Suprapubic skin (tissue), 4 donors: ENCODE measurements around the gene GUCD1. TPM values are rescaled to one million over a fixed set of nuclear protein-coding genes. Genes with fewer than 3 reads are reported as not detected.

Source experiments
- DNase-seq, 2 donors: peaks; one replicate each; pipeline ENCODE4 v3.0.0-alpha.2; 2019; ENCODE audit warnings: low spot score in 2 of 2
- H3K27ac ChIP-seq: fragments of 200-600 bp; sonication (generic); one replicate; pipeline ENCODE4 v1.5.1; 2019
- H3K27me3 ChIP-seq: fragments of 200-600 bp; sonication (generic); one replicate; pipeline ENCODE4 v1.5.1; 2019
- H3K36me3 ChIP-seq: fragments of 200-600 bp; sonication (generic); one replicate; pipeline ENCODE4 v1.5.1; 2019
- H3K4me1 ChIP-seq: fragments of 200-600 bp; sonication (generic); one replicate; pipeline ENCODE4 v1.5.1; 2019
- H3K4me3 ChIP-seq: fragments of 200-600 bp; sonication (generic); one replicate; pipeline ENCODE4 v1.5.1; 2019; ENCODE audit warnings: mild to moderate bottlenecking
- H3K9me3 ChIP-seq: fragments of 200-600 bp; sonication (generic); one replicate; pipeline ENCODE4 v1.5.1; 2019
- EP300 ChIP-seq: sonication (generic); formaldehyde crosslinking; IDR thresholded peaks from one replicate; pipeline ENCODE4 v1.6.1; 2017; ENCODE audit warnings: antibody characterized with exemption
- POLR2A ChIP-seq, 2 donors: fragments of 450-650 bp; IDR thresholded peaks; one replicate each; pipeline ENCODE4 v1.6.1; 2017; ENCODE audit warnings: antibody characterized with exemption in 2 of 2, mild to moderate bottlenecking in 2 of 2, moderate library complexity in 2 of 2
- POLR2AphosphoS5 ChIP-seq, 3 donors: sonication (generic); formaldehyde crosslinking; IDR thresholded peaks; one replicate each; pipeline ENCODE4 v1.6.1; 2017; ENCODE audit warnings: antibody characterized with exemption in 3 of 3
- WGBS: methylation state at CpG from one replicate; pipeline ENCODE4 v1.1.5; 2018; 5-methylcytosine and 5-hydroxymethylcytosine counted together
- total RNA-seq, 4 donors: library from RNA; depleted of rRNA; stranded (reverse); fragments of >200 nt; gene quantifications; one replicate each; pipeline ENCODE4 v1.1.0, GENCODE V29; 2016
- TF ChIP-seq, protein P1 (sequence below), 2 donors: fragments of 200-600 bp in 1 of 2; fragments of 450-650 bp in 1 of 2; sonication (generic) in 1 of 2; IDR thresholded peaks; one replicate each; pipeline ENCODE4 v1.5.1; 2016 to 2019; ENCODE audit warnings: antibody characterized with exemption in 2 of 2, mild to moderate bottlenecking in 1 of 2, moderate library complexity in 1 of 2

Gene GUCD1
- total RNA-seq, 4 donors from 2014 or later, result 75.2 to 97.5 (median 93.0) TPM

DNA sequence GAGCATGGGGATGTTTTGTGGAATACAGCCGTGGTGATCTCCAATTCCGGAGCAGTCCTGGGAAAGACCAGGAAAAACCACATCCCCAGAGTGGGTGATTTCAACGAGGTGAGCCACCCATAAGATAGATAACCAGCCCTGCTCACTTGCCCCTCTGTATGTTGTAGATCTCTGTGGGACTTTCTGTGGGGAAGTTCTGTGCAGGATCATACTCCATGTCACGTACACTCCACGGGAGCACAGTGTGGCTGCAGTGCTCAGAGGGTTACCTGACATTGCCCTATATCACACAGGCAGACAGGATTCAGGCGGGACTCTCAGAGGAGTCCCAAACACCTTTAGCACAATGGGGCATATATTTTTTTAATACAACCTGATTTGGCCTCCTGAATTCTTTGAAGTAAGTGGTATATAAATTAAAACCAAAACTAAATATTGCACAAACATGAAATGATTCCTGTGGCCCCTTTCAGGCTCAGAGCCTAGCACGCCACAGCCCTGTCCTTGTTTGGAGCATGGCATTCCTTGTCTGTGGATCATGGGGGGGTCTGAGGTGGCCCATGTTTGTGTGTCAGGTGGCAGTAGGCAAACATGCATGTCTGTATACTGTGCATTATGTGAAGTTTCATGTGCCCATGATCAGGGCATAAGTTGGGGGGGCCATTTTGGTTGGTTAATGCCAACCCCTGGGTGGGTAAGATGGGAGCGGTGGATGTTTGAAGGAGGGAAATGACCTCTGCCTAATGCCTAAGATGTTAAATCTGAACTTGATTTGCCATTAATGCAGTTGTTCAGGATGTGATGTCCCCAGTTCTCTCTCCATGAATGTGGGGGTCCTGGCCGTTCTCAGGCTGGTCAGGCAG, 41.3 kb downstream of the GUCD1 start:
- WGBS, result 88% methylated on average over 9 of the region's 9 CpGs

GRCh38 chr22:24512043-24512442, 42.9 kb downstream of the GUCD1 start:
- Histone ChIP-seq H3K27me3 (peaks cover 4% of the 10 kb centered on the region), H3K9me3 (no peaks in the 10 kb centered on the region), H3K4me1 (peaks cover 24% of the 10 kb centered on the region), H3K36me3 (no peaks in the 10 kb centered on the region), H3K4me3 (no peak overlapping the region), H3K27ac (no peak overlapping the region)
- DNase-seq, result no peak
- WGBS, result 58% methylated on average over 3 of the region's 3 CpGs
- TF ChIP-seq POLR2A (IDR thresholded peaks at IDR 0.05) (no peak), POLR2AphosphoS5 (IDR thresholded peaks at IDR 0.05) (no peak), EP300 (no peak)
- TF ChIP-seq, protein P1, sequence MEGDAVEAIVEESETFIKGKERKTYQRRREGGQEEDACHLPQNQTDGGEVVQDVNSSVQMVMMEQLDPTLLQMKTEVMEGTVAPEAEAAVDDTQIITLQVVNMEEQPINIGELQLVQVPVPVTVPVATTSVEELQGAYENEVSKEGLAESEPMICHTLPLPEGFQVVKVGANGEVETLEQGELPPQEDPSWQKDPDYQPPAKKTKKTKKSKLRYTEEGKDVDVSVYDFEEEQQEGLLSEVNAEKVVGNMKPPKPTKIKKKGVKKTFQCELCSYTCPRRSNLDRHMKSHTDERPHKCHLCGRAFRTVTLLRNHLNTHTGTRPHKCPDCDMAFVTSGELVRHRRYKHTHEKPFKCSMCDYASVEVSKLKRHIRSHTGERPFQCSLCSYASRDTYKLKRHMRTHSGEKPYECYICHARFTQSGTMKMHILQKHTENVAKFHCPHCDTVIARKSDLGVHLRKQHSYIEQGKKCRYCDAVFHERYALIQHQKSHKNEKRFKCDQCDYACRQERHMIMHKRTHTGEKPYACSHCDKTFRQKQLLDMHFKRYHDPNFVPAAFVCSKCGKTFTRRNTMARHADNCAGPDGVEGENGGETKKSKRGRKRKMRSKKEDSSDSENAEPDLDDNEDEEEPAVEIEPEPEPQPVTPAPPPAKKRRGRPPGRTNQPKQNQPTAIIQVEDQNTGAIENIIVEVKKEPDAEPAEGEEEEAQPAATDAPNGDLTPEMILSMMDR (IDR thresholded peaks at IDR 0.05), result no peak

More for the DNA sequence above, 41.3 kb downstream of the GUCD1 start:
- H3K4me3 ChIP-seq, result no peak overlapping the region
- H3K27ac ChIP-seq, result no peak overlapping the region
- H3K9me3 ChIP-seq, result no peaks in the 10 kb centered on the region
- no peaks in the 10 kb centered on the region for H3K27me3 ChIP-seq
- H3K4me1 ChIP-seq, result peaks cover 21% of the 10 kb centered on the region
- DNase-seq, result no peak
- H3K36me3 ChIP-seq, result no peaks in the 10 kb centered on the region
- TF ChIP-seq POLR2A (IDR thresholded peaks at IDR 0.05) (no peak), POLR2AphosphoS5 (IDR thresholded peaks at IDR 0.05) (no peak)

DNA sequence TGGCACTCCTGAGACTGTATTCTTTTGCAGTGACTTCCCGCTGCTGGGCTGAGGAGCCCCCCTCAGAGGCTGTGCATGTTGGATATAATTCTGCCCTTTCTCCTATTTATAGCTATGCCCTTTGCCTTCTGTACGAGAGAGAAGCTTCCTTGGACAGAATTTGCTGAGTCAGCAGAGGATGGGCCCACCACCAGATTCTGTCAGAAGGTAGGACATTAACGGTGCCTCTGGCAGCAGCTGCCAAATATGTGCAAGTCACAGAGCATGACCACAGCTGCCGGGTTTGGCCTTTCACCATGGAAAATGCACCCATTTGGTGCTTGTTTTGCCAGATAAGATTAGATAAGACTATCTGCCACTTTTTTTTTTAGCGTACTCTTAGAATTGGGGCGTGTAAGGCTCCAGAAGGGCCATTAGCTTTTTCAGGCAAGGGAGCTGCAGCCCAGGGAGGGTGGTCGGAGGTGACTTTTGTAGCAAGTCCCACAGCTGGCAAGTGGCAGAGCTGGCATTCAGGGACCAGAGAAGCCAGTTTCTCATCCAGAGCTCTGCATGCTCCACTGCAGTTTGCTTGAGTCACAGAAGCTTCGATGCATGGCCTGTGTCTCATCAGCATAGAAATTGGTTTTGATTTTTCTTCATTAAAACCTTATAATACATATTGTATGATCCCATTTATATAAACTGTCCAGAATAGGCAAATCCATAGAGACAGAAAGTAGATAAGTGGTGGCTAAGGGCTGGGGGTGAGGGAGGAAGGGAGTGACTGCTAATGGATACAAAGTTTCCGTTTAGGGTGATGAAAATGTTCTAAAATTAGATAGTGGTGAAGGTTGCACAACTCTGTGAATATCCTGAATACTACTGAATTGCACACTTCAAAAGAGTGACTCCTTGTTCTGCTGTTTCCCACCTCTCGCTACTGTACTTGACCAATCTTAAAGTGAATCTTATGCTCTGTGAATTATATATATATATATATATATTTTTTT, 44.0 kb downstream of the GUCD1 start:
- no peaks in the 10 kb centered on the region for H3K9me3 ChIP-seq
- H3K27ac ChIP-seq, result no peak overlapping the region
- no peak overlapping the region for H3K4me3 ChIP-seq
- TF ChIP-seq POLR2AphosphoS5 (IDR thresholded peaks at IDR 0.05), result no peak
- no peak for TF ChIP-seq POLR2A (IDR thresholded peaks at IDR 0.05)
- no peak for TF ChIP-seq EP300
- TF ChIP-seq, protein P1 (IDR thresholded peaks at IDR 0.05), result no peak
- H3K36me3 ChIP-seq, result no peaks in the 10 kb centered on the region
- peaks cover 4% of the 10 kb centered on the region for H3K27me3 ChIP-seq
- no peak for DNase-seq
- peaks cover 20% of the 10 kb centered on the region for H3K4me1 ChIP-seq
- WGBS, result 63% methylated on average over 9 of the region's 10 CpGs

DNA sequence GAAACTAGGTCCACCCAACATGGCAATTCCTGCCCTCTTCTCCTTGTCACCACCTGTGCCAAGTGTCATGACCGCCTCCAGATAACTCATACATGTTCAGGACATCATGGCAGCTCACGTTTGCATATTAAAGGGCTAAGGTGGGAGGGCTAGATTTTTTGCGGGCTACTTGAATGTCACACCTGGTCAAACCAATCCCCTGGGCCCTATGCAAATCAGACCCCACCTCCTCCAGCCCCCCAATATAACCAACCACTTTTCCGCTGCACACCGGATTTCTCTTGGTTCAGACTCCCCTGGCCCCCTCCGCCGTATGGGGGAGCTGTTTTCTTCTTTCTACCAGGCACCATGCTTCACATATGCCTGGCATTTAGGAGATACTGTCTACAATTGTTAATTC, 47.2 kb downstream of the GUCD1 start:
- TF ChIP-seq, protein P1 (IDR thresholded peaks at IDR 0.05), result no peak
- TF ChIP-seq POLR2A (IDR thresholded peaks at IDR 0.05), result no peak
- TF ChIP-seq EP300, result no peak
- no peak for TF ChIP-seq POLR2AphosphoS5 (IDR thresholded peaks at IDR 0.05)
- Histone ChIP-seq H3K27ac (no peak overlapping the region), H3K9me3 (no peaks in the 10 kb centered on the region), H3K36me3 (no peaks in the 10 kb centered on the region), H3K4me3 (no peak overlapping the region), H3K4me1 (peaks cover 20% of the 10 kb centered on the region), H3K27me3 (peaks cover 4% of the 10 kb centered on the region)
- WGBS, result 76% methylated on average over 7 of the region's 7 CpGs
- no peak for DNase-seq

GRCh38 chr22:24506802-24507438, 48.0 kb downstream of the GUCD1 start:
- peaks cover 4% of the 10 kb centered on the region for H3K27me3 ChIP-seq
- TF ChIP-seq POLR2AphosphoS5 (IDR thresholded peaks at IDR 0.05) (no peak), EP300 (no peak), POLR2A (IDR thresholded peaks at IDR 0.05) (no peak)
- TF ChIP-seq, protein P1 (IDR thresholded peaks at IDR 0.05), result no peak
- no peaks in the 10 kb centered on the region for H3K36me3 ChIP-seq
- H3K4me3 ChIP-seq, result no peak overlapping the region
- H3K27ac ChIP-seq, result no peak overlapping the region
- WGBS, result 68% methylated on average over 6 of the region's 6 CpGs
- no peaks in the 10 kb centered on the region for H3K9me3 ChIP-seq
- peaks cover 16% of the 10 kb centered on the region for H3K4me1 ChIP-seq
- peak in 1 of 2 donors; percentile 20 for DNase-seq
